Measurements from ENCODE around the gene RNF31. TPM values are rescaled to one million over a fixed set of nuclear protein-coding genes. Genes with fewer than 3 reads are reported as not detected.

Gene RNF31
- total and polyA plus RNA-seq, 2 of the 13 experiments (the other 11 are each of a cell fraction or from before 2014, with no cell fraction given) = 48.2 to 86.8 TPM

GRCh38 chr14:24113801-24114531 is 33.3 kb upstream of the RNF31 start (continued):
- peak; percentile 31 for TF ChIP-seq TBP (CRISPR knock-in tag; IDR thresholded peaks at IDR 0.05)
- peak; percentile 83; the same call in 1 of the 2 replicates for TF ChIP-seq ZNF329 (CRISPR knock-in tag; IDR thresholded peaks at IDR 0.05; ENCODE audit: low read depth)
- TF ChIP-seq ZFP91 (CRISPR knock-in tag; IDR thresholded peaks at IDR 0.05; ENCODE audit: borderline replicate concordance) = peak; percentile 96
- no peak for TF ChIP-seq SP4 (CRISPR knock-in tag; IDR thresholded peaks at IDR 0.05)
- TF ChIP-seq ZNF337 (CRISPR knock-in tag; IDR thresholded peaks at IDR 0.05; ENCODE audit: borderline replicate concordance, low read depth) = peak; percentile 78
- peak; percentile 99 for TF ChIP-seq DMAP1 (CRISPR knock-in tag; IDR thresholded peaks at IDR 0.05)
- TF ChIP-seq ZUFSP (CRISPR knock-in tag; IDR thresholded peaks at IDR 0.05; ENCODE audit: borderline replicate concordance) = no peak
- TF ChIP-seq NCOA2 (CRISPR knock-in tag; IDR thresholded peaks at IDR 0.05) = peak; percentile 97
- peak; percentile 99 for TF ChIP-seq DPF2 (CRISPR knock-in tag; IDR thresholded peaks at IDR 0.05; ENCODE audit: borderline replicate concordance, low read depth)
- TF ChIP-seq PTBP1 (IDR thresholded peaks at IDR 0.05; ENCODE audit: low read depth, low read length, poor library complexity, severe bottlenecking) = no peak
- no peak for TF ChIP-seq ZNF674 (CRISPR knock-in tag; IDR thresholded peaks at IDR 0.05; ENCODE audit: low read depth)
- TF ChIP-seq FOXJ3 (CRISPR knock-in tag; IDR thresholded peaks at IDR 0.05; ENCODE audit: borderline replicate concordance) = peak; percentile 95
- TF ChIP-seq ZNF678 (CRISPR knock-in tag; IDR thresholded peaks at IDR 0.05) = 0 out of 2 replicates have a peak, but pooled peaks have one; percentile 81
- TF ChIP-seq STAT6 (CRISPR knock-in tag; IDR thresholded peaks at IDR 0.05; ENCODE audit: borderline replicate concordance) = peak; percentile 100; the same call in 1 of the 2 replicates
- TF ChIP-seq PCBP1 (IDR thresholded peaks at IDR 0.05; ENCODE audit: borderline replicate concordance, low read depth, low read length) = peak; percentile 99
- peak; percentile 80; the same call in 1 of the 2 replicates for TF ChIP-seq ZNF263 (CRISPR knock-in tag; IDR thresholded peaks at IDR 0.05)
- TF ChIP-seq THRA (CRISPR knock-in tag; IDR thresholded peaks at IDR 0.05; ENCODE audit: borderline replicate concordance) = peak; percentile 98
- TF ChIP-seq TOPORS (CRISPR knock-in tag; IDR thresholded peaks at IDR 0.05) = peak; percentile 82; the same call in 1 of the 2 replicates
- TF ChIP-seq HMG20B (CRISPR knock-in tag; conservative IDR thresholded peaks at IDR 0.05) = peak; percentile 93
- peak; percentile 99 for TF ChIP-seq ZNF292 (CRISPR knock-in tag; IDR thresholded peaks at IDR 0.05; ENCODE audit: borderline replicate concordance, low read depth)
- no peak for TF ChIP-seq ARNT (IDR thresholded peaks at IDR 0.05)

Data from HepG2 (cell line).